22Rv1 (cell line): ENCODE results near the gene TRPM7.

Experiments
- H3K27ac ChIP-seq: fragments of 450-650 bp; 2 replicates; pipeline ENCODE4 v1.5.1; 2017
- ZFX ChIP-seq: fragments of 450-650 bp; IDR thresholded peaks from 2 replicates; pipeline ENCODE4 v1.6.1; 2017; ENCODE audit warnings: antibody characterized with exemption, borderline replicate concordance
- TF ChIP-seq, protein P1 (sequence below): fragments of 450-650 bp; IDR thresholded peaks from 2 replicates; pipeline ENCODE4 v1.5.1; 2017; ENCODE audit warnings: mild to moderate bottlenecking

The TRPM7 gene

GRCh38 chr15:50558012-50558411, 128.6 kb downstream of the TRPM7 start:
- TF ChIP-seq ZFX, result no peak
- TF ChIP-seq, protein P1, sequence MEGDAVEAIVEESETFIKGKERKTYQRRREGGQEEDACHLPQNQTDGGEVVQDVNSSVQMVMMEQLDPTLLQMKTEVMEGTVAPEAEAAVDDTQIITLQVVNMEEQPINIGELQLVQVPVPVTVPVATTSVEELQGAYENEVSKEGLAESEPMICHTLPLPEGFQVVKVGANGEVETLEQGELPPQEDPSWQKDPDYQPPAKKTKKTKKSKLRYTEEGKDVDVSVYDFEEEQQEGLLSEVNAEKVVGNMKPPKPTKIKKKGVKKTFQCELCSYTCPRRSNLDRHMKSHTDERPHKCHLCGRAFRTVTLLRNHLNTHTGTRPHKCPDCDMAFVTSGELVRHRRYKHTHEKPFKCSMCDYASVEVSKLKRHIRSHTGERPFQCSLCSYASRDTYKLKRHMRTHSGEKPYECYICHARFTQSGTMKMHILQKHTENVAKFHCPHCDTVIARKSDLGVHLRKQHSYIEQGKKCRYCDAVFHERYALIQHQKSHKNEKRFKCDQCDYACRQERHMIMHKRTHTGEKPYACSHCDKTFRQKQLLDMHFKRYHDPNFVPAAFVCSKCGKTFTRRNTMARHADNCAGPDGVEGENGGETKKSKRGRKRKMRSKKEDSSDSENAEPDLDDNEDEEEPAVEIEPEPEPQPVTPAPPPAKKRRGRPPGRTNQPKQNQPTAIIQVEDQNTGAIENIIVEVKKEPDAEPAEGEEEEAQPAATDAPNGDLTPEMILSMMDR, result no peak
- no peak overlapping the region for H3K27ac ChIP-seq

- no peak for TF ChIP-seq ZFX
- no peak overlapping the region for H3K27ac ChIP-seq
These were observed 129.8 kb downstream of the TRPM7 start for GRCh38 chr15:50556642-50557371.

DNA sequence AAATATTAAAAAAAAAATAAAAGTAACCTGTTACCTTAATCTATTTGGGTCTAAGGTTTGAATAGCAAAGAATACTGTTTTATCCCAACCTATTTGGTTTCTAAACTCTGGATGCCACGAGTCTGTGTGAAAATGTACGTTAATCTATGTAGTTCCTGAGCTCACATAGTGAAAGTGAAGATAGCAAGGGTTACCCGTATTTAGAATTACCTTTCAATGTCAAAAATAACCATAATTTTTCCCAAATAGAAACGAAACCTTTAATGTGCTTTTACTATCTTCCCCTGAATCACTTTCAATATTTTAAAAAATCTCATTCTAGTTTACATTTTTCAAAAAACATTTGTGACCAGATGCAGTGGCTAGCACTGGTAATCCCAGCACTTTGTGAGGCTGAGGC, 134.4 kb downstream of the TRPM7 start:
- TF ChIP-seq ZFX, result no peak
- TF ChIP-seq, protein P1, result no peak
- no peak overlapping the region for H3K27ac ChIP-seq

DNA sequence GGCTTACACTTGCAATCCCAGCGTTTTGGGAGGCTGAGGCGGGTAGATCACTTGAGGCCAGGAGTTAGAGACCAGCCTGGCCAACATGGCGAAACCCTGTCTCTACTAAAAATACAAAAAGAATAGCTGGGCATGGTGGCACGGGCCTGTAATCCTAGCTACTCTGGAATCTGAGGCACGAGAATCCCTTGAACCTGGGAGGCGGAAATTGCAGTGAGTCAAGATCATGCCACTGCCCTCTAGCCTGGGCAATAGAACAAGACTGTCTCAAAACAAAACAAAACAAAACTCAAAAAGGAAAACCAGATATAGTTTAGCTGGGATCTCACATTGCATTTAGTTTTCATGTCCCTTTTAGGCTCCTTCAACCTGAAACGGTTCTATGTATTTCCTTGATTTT, 137.3 kb downstream of the TRPM7 start:
- TF ChIP-seq, protein P1, result no peak
- TF ChIP-seq ZFX, result no peak
- H3K27ac ChIP-seq, result no peak overlapping the region

GRCh38 chr15:50546566-50546965, 140.0 kb downstream of the TRPM7 start, which contains the start of gene USP50:
Gene USP50, minus strand, starts transcription at chr15:50546666. Its CDS starts 141 bp downstream, at chr15:50546525.
- no peak for TF ChIP-seq ZFX
- no peak within 1 kb of the TSS for H3K27ac ChIP-seq

DNA sequence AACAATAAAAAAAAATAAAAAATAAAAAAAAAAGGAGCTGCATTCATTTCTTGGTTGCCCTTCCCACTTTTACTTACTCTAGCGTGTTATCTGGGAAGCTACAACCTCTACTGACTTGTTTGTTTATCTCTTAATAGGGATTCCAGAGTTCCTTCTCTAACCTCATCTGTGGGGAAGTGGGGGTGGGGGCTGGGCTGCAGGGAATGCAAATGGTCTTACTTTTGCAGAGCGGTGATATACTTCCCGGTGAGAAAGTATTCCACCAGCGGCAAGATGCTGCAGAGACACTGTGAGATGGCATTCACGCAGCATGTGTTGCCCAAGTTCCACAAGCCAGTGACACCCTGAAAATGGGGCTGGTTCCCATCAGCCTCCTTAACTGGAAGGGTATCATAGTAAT, 142.2 kb downstream of the TRPM7 start:
- TF ChIP-seq, protein P1, result no peak
- no peak for TF ChIP-seq ZFX
- no peak overlapping the region for H3K27ac ChIP-seq

- no peak overlapping the region for H3K27ac ChIP-seq
- TF ChIP-seq, protein P1, result no peak
- TF ChIP-seq ZFX, result no peak
These were observed 143.0 kb downstream of the TRPM7 start for GRCh38 chr15:50543556-50543955.

GRCh38 chr15:50542887-50543210, 143.7 kb downstream of the TRPM7 start:
- H3K27ac ChIP-seq, result no peak overlapping the region
- TF ChIP-seq, protein P1, result no peak
- TF ChIP-seq ZFX, result no peak
